DND-41 (cell line): Measurements from ENCODE around the gene IFI27L1.

Experiments used
- CTCF ChIP-seq: IDR thresholded peaks from 2 replicates; pipeline ENCODE4 v1.5.1; 2012; ENCODE audit warnings: borderline replicate concordance, low read length, moderate library complexity, mild to moderate bottlenecking; ENCODE audit not compliant: poor library complexity, severe bottlenecking; ENCODE audit errors: extremely low read depth
- EZH2 ChIP-seq: IDR thresholded peaks from 3 replicates; pipeline ENCODE4 v1.6.1; 2012; ENCODE audit warnings: borderline replicate concordance, low read depth, mild to moderate bottlenecking, moderate library complexity, low read length, inconsistent platforms; ENCODE audit not compliant: severe bottlenecking

- no peak for TF ChIP-seq CTCF
- TF ChIP-seq EZH2 = no peak
Observed at GRCh38 chr14:94074534-94074933, 6.6 kb upstream of the IFI27L1 start.
